ENCODE measurements around the gene UBA3.

- TF ChIP-seq, protein P1, sequence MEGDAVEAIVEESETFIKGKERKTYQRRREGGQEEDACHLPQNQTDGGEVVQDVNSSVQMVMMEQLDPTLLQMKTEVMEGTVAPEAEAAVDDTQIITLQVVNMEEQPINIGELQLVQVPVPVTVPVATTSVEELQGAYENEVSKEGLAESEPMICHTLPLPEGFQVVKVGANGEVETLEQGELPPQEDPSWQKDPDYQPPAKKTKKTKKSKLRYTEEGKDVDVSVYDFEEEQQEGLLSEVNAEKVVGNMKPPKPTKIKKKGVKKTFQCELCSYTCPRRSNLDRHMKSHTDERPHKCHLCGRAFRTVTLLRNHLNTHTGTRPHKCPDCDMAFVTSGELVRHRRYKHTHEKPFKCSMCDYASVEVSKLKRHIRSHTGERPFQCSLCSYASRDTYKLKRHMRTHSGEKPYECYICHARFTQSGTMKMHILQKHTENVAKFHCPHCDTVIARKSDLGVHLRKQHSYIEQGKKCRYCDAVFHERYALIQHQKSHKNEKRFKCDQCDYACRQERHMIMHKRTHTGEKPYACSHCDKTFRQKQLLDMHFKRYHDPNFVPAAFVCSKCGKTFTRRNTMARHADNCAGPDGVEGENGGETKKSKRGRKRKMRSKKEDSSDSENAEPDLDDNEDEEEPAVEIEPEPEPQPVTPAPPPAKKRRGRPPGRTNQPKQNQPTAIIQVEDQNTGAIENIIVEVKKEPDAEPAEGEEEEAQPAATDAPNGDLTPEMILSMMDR (IDR thresholded peaks at IDR 0.05) = no peak
- TF ChIP-seq POLR2A (IDR thresholded peaks at IDR 0.05) = no peak
These were observed 38.4 kb upstream of the UBA3 start for GRCh38 chr3:69118555-69118954.
